Colonic mucosa (tissue), 4 donors: ENCODE results near the gene PATE3. TPM values are rescaled to one million over a fixed set of nuclear protein-coding genes. Genes with fewer than 3 reads are reported as not detected.

Source experiments
- DNase-seq: peaks from one replicate; pipeline ENCODE4 v3.0.0-alpha.2; 2020
- H3K27ac ChIP-seq: fragments of 200-600 bp; one replicate; pipeline ENCODE4 v1.8.0; 2021
- H3K27me3 ChIP-seq: fragments of 200-600 bp; one replicate; pipeline ENCODE4 v1.8.0; 2021
- H3K36me3 ChIP-seq: fragments of 200-600 bp; one replicate; pipeline ENCODE4 v1.8.0; 2021
- H3K4me1 ChIP-seq: fragments of 200-600 bp; one replicate; pipeline ENCODE4 v1.8.0; 2021; ENCODE audit warnings: mild to moderate bottlenecking
- H3K4me3 ChIP-seq: fragments of 200-600 bp; one replicate; pipeline ENCODE4 v1.8.0; 2021
- H3K9ac ChIP-seq, 2 donors: one replicate each; pipeline ENCODE4 v1.7.0; 2013; ENCODE audit warnings: control low read depth in 2 of 2, low read depth in 2 of 2, low read length in 2 of 2
- H3K9me3 ChIP-seq: fragments of 200-600 bp; one replicate; pipeline ENCODE4 v1.8.0; 2021
- CTCF ChIP-seq: fragments of 200-600 bp; IDR thresholded peaks from one replicate; pipeline ENCODE4 v1.8.0; 2022; ENCODE audit warnings: antibody characterized with exemption, mild to moderate bottlenecking
- intact Hi-C: fragments of 100-400 bp; cut with DNase I; formaldehyde crosslinking; loops from one replicate; pipeline ENCODE4 v1.14.1; 2022
- total RNA-seq, 2 donors: library from RNA; stranded (reverse); fragmentation: NEBNext Ultra II Directional in 1 of 2; extraction: Animal tissue kit (Norgen Biotek cat#: 25700) in 1 of 2; gene quantifications; one replicate each; pipeline ENCODE4 v1.2.1, GENCODE V29; 2021
- donor health status: healthy.
- donor health status: DM: no; HTN: no; CAD: no.
- donor health status: DM: no; HTN: no; CAD: no.

The PATE3 gene
- total RNA-seq, 2 donors from 2014 or later: not detected

- no peak for DNase-seq
- no peak overlapping the region for H3K9ac ChIP-seq
- H3K27me3 ChIP-seq: no peaks in the 10 kb centered on the region
- H3K4me3 ChIP-seq: no peak overlapping the region
- no peak overlapping the region for H3K27ac ChIP-seq
- no peaks in the 10 kb centered on the region for H3K9me3 ChIP-seq
- intact Hi-C loops: no loop called here
- no peak for TF ChIP-seq CTCF
- no peaks in the 10 kb centered on the region for H3K36me3 ChIP-seq
- no peaks in the 10 kb centered on the region for H3K4me1 ChIP-seq
Observed at GRCh38 chr11:125770583-125770982, 17.3 kb upstream of the PATE3 start.

- H3K36me3 ChIP-seq: no peaks in the 10 kb centered on the region
- no peak for TF ChIP-seq CTCF
- H3K4me1 ChIP-seq: no peaks in the 10 kb centered on the region
- intact Hi-C loops: no loop called here
- H3K27ac ChIP-seq: no peak overlapping the region
- H3K4me3 ChIP-seq: no peak overlapping the region
- no peak overlapping the region for H3K9ac ChIP-seq
- H3K9me3 ChIP-seq: no peaks in the 10 kb centered on the region
- no peaks in the 10 kb centered on the region for H3K27me3 ChIP-seq
- no peak for DNase-seq
Observed at GRCh38 chr11:125772834-125773505, 15.0 kb upstream of the PATE3 start.

GRCh38 chr11:125773516-125773915 is 14.4 kb upstream of the PATE3 start:
- H3K27ac ChIP-seq: no peak overlapping the region
- no peaks in the 10 kb centered on the region for H3K36me3 ChIP-seq
- H3K4me3 ChIP-seq: no peak overlapping the region
- no peak for TF ChIP-seq CTCF
- intact Hi-C loops: no loop called here
- H3K9me3 ChIP-seq: no peaks in the 10 kb centered on the region
- no peak for DNase-seq
- H3K4me1 ChIP-seq: no peaks in the 10 kb centered on the region
- no peak overlapping the region for H3K9ac ChIP-seq
- no peaks in the 10 kb centered on the region for H3K27me3 ChIP-seq

GRCh38 chr11:125777309-125777708 is 10.6 kb upstream of the PATE3 start:
- no peak overlapping the region for H3K9ac ChIP-seq
- H3K27me3 ChIP-seq: no peaks in the 10 kb centered on the region
- H3K4me1 ChIP-seq: no peaks in the 10 kb centered on the region
- no peak overlapping the region for H3K4me3 ChIP-seq
- intact Hi-C loops: no loop called here
- no peaks in the 10 kb centered on the region for H3K36me3 ChIP-seq
- H3K27ac ChIP-seq: no peak overlapping the region
- DNase-seq: no peak
- TF ChIP-seq CTCF: no peak
- H3K9me3 ChIP-seq: no peaks in the 10 kb centered on the region

- intact Hi-C loops: no loop called here
- no peaks in the 10 kb centered on the region for H3K4me1 ChIP-seq
- no peaks in the 10 kb centered on the region for H3K9me3 ChIP-seq
- no peak for TF ChIP-seq CTCF
- no peak within 1 kb of the TSS for H3K27ac ChIP-seq
- DNase-seq: no peak
- H3K27me3 ChIP-seq: no peaks in the 10 kb centered on the region
- H3K9ac ChIP-seq: no peak within 1 kb of the TSS
- H3K4me3 ChIP-seq: no peak within 1 kb of the TSS
- H3K36me3 ChIP-seq: no peaks in the 10 kb centered on the region
Observed at GRCh38 chr11:125778728-125779127, 9.2 kb upstream of the PATE3 start, which contains the start of gene PATE2. Gene PATE2, minus strand, starts transcription at chr11:125778828. Its CDS starts 55 bp downstream, at chr11:125778773.
